Smooth muscle cell (in vitro differentiated cells): ENCODE data around the gene DLGAP1. TPM values are rescaled to one million over a fixed set of nuclear protein-coding genes. Genes with fewer than 3 reads are reported as not detected.

ENCODE experiments used
- DNase-seq: peaks from one replicate; lab custom pipeline; 2025; ENCODE audit not compliant: unreplicated experiment; lab: John Stamatoyannopoulos, UW
- H2AFZ ChIP-seq: fragments of 200-600 bp; sonication (generic); 2 replicates; pipeline ENCODE4 v1.6.0; 2016; ENCODE audit warnings: antibody characterized with exemption, low read depth, mild to moderate bottlenecking
- H3F3A ChIP-seq: fragments of 200-600 bp; sonication (generic); 2 replicates; pipeline ENCODE4 v1.6.0; 2017; ENCODE audit warnings: antibody characterized with exemption, low read depth
- H3K27ac ChIP-seq: fragments of 200-600 bp; sonication (generic); 2 replicates; pipeline ENCODE4 v1.5.1; 2016; ENCODE audit warnings: low read depth, mild to moderate bottlenecking
- H3K27me3 ChIP-seq: fragments of 200-600 bp; sonication (generic); 2 replicates; pipeline ENCODE4 v1.6.1; 2016; ENCODE audit warnings: low read depth, mild to moderate bottlenecking
- H3K36me3 ChIP-seq: fragments of 200-600 bp; sonication (generic); 2 replicates; pipeline ENCODE4 v1.5.1; 2016; ENCODE audit warnings: low read depth
- H3K4me1 ChIP-seq: fragments of 200-600 bp; sonication (generic); 2 replicates; pipeline ENCODE4 v1.5.1; 2016; ENCODE audit warnings: low read depth
- H3K4me2 ChIP-seq: fragments of 200-600 bp; sonication (generic); 2 replicates; pipeline ENCODE4 v1.6.0; 2016; ENCODE audit warnings: mild to moderate bottlenecking
- H3K4me3 ChIP-seq: fragments of 200-600 bp; sonication (generic); 2 replicates; pipeline ENCODE4 v1.5.1; 2016; ENCODE audit warnings: mild to moderate bottlenecking
- H3K79me2 ChIP-seq: fragments of 200-600 bp; sonication (generic); 2 replicates; pipeline ENCODE4 v1.6.0; 2016; ENCODE audit warnings: low read depth, mild to moderate bottlenecking
- H3K9ac ChIP-seq: fragments of 200-600 bp; sonication (generic); 2 replicates; pipeline ENCODE4 v1.6.0; 2016; ENCODE audit warnings: low read depth
- H3K9me3 ChIP-seq: fragments of 200-600 bp; sonication (generic); replicated peaks from 2 replicates; pipeline ENCODE4 v1.5.1; 2016; ENCODE audit warnings: low read depth
- H4K20me1 ChIP-seq: fragments of 200-600 bp; sonication (generic); 2 replicates; pipeline ENCODE4 v1.6.0; 2016; ENCODE audit warnings: low read depth
- CTCF ChIP-seq: fragments of 200-600 bp; sonication (generic); IDR thresholded peaks from 2 replicates; pipeline ENCODE4 v1.5.1; 2017; ENCODE audit warnings: borderline replicate concordance, mild to moderate bottlenecking, antibody characterized with exemption; ENCODE audit not compliant: insufficient read depth, poor library complexity, severe bottlenecking
- WGBS: methylation state at CpG from one replicate; pipeline ENCODE4 v1.1.7; 2016; ENCODE audit warnings: low lambda C conversion rate; 5-methylcytosine and 5-hydroxymethylcytosine counted together
- polyA plus RNA-seq: library from polyadenylated mRNA; unstranded; fragments of >200 nt; fragmentation: Nextera tagmentation; extraction: Ambion mirVana; gene quantifications from 2 replicates; pipeline ENCODE4 v1.2.1, GENCODE V29; 2016
- total RNA-seq: library from RNA; depleted of rRNA; stranded (reverse); fragments of >200 nt; gene quantifications from 2 replicates; pipeline ENCODE4 v1.2.3, GENCODE V29; 2014

DLGAP1 gene
- total and polyA plus RNA-seq, 2 experiments from 2014 or later, result 2.6 to 11.3 TPM

- H3K9ac ChIP-seq, result no peak overlapping the region
- peaks cover 1% of the 10 kb centered on the region for H3K4me1 ChIP-seq
- no peak overlapping the region for H3K27ac ChIP-seq
- H3F3A ChIP-seq, result peaks cover 9% of the 10 kb centered on the region
- 37% methylated on average over 12 of the region's 12 CpGs for WGBS
- H3K36me3 ChIP-seq, result no peaks in the 10 kb centered on the region
- H3K4me3 ChIP-seq, result no peak overlapping the region
- H4K20me1 ChIP-seq, result no peaks in the 10 kb centered on the region
- no peak for DNase-seq
- peak; percentile 67 for TF ChIP-seq CTCF
- H3K27me3 ChIP-seq, result no peaks in the 10 kb centered on the region
- H3K9me3 ChIP-seq, result no peaks in the 10 kb centered on the region
- H3K4me2 ChIP-seq, result no peak overlapping the region
- H2AFZ ChIP-seq, result no peak overlapping the region
- no peaks in the 10 kb centered on the region for H3K79me2 ChIP-seq
These were observed 869.2 kb downstream of the DLGAP1 start for GRCh38 chr18:3585656-3586509.

GRCh38 chr18:3584897-3585460 lies 870.1 kb downstream of the DLGAP1 start:
- DNase-seq, result no peak
- Histone ChIP-seq H3K9ac (no peak overlapping the region), H2AFZ (no peak overlapping the region), H4K20me1 (no peaks in the 10 kb centered on the region), H3K4me1 (peaks cover under 1% of the 10 kb centered on the region), H3K79me2 (no peaks in the 10 kb centered on the region), H3K4me3 (no peak overlapping the region), H3F3A (peaks cover 8% of the 10 kb centered on the region), H3K9me3 (no peaks in the 10 kb centered on the region), H3K27me3 (no peaks in the 10 kb centered on the region), H3K4me2 (no peak overlapping the region), H3K36me3 (no peaks in the 10 kb centered on the region), H3K27ac (no peak overlapping the region)
- 74% methylated on average over 6 of the region's 6 CpGs for WGBS
- TF ChIP-seq CTCF, result no peak

- H3K4me2 ChIP-seq, result no peak overlapping the region
- no peaks in the 10 kb centered on the region for H3K36me3 ChIP-seq
- no peaks in the 10 kb centered on the region for H3K27me3 ChIP-seq
- H2AFZ ChIP-seq, result no peak overlapping the region
- H3K4me1 ChIP-seq, result peaks cover 3% of the 10 kb centered on the region
- no peak for DNase-seq
- no peak for TF ChIP-seq CTCF
- no peak overlapping the region for H3K4me3 ChIP-seq
- H3F3A ChIP-seq, result peaks cover 8% of the 10 kb centered on the region
- H3K9ac ChIP-seq, result no peak overlapping the region
- H3K27ac ChIP-seq, result no peak overlapping the region
- H4K20me1 ChIP-seq, result no peaks in the 10 kb centered on the region
- no peaks in the 10 kb centered on the region for H3K79me2 ChIP-seq
- 100% methylated on average over 2 of the region's 2 CpGs for WGBS
- H3K9me3 ChIP-seq, result no peaks in the 10 kb centered on the region
These were observed 870.7 kb downstream of the DLGAP1 start for GRCh38 chr18:3584266-3584861.
